Panc1 (cell line): ENCODE measurements around the gene WDR76. TPM values are rescaled to one million over a fixed set of nuclear protein-coding genes. Genes with fewer than 3 reads are reported as not detected.

Experiments
- ATAC-seq: fragments of 200-7000 bp; cut with Tn5 transposase; 2 replicates; pipeline ENCODE4 v1.9.1; 2020; ENCODE audit warnings: mild to moderate bottlenecking, moderate library complexity
- BruUV-seq: library from RNA; stranded (reverse); fragments of 400-500 nt; replicated peaks from 2 replicates; lab custom pipeline; 2021; lab: Mats Ljungman, UMichigan
- CTCF ChIA-PET: fragments of 300-600 bp; sonication (Branson Sonifier 250); formaldehyde crosslinking; loops from one replicate; lab custom pipeline; 2022; ENCODE audit warnings: antibody characterized with exemption; lab: Charles Lee
- POLR2A ChIA-PET: fragments of 300-600 bp; sonication (Branson Sonifier 250); formaldehyde crosslinking; loops from one replicate; lab custom pipeline; 2022; ENCODE audit warnings: antibody characterized with exemption; lab: Charles Lee
- DNase-seq: peaks from one replicate; pipeline ENCODE4 v3.0.0-alpha.2; 2010; ENCODE audit warnings: low read depth, low spot score
- H3K27ac ChIP-seq: 2 replicates; pipeline ENCODE4 v1.5.1; 2011; ENCODE audit warnings: mild to moderate bottlenecking, low read length, inconsistent platforms
- H3K27me3 ChIP-seq: fragments of 200-500 bp; sonication (Bioruptor generic); 2 replicates; pipeline ENCODE4 v1.6.0; 2014; ENCODE audit warnings: low read length, inconsistent platforms; ENCODE audit not compliant: control insufficient read depth, insufficient read depth
- H3K36me3 ChIP-seq: fragments of 200-500 bp; sonication (Bioruptor generic); 2 replicates; pipeline ENCODE4 v1.5.1; 2014; ENCODE audit warnings: inconsistent platforms, mild to moderate bottlenecking, low read length, moderate library complexity; ENCODE audit not compliant: control insufficient read depth, insufficient read depth
- H3K4me1 ChIP-seq: 2 replicates; pipeline ENCODE4 v1.5.1; 2011; ENCODE audit warnings: inconsistent platforms, mild to moderate bottlenecking, low read length, moderate library complexity; ENCODE audit not compliant: control insufficient read depth, insufficient read depth
- H3K4me3 ChIP-seq, 2 experiments: 2 replicates each; pipeline ENCODE4 v1.5.1; 2011 to 2012; ENCODE audit warnings: low read depth in 2 of 2, low read length in 2 of 2, mild to moderate bottlenecking in 2 of 2, inconsistent platforms in 1 of 2, moderate library complexity in 1 of 2
- H3K9me3 ChIP-seq: fragments of 200-500 bp; sonication (Bioruptor generic); 2 replicates; pipeline ENCODE4 v1.5.1; 2014; ENCODE audit warnings: low read depth, mild to moderate bottlenecking, inconsistent platforms, low read length, moderate library complexity; ENCODE audit not compliant: control insufficient read depth, insufficient read depth
- CTCF ChIP-seq: fragments of 450-650 bp; IDR thresholded peaks from 2 replicates; pipeline ENCODE4 v1.5.1; 2017; ENCODE audit warnings: mild to moderate bottlenecking
- POLR2AphosphoS5 ChIP-seq: IDR thresholded peaks from 2 replicates; pipeline ENCODE4 v1.6.1; 2012; ENCODE audit warnings: mild to moderate bottlenecking, low read depth, low read length, moderate library complexity
- SIN3A ChIP-seq: IDR thresholded peaks from 2 replicates; pipeline ENCODE4 v1.6.1; 2012; ENCODE audit warnings: low read depth, mild to moderate bottlenecking, low read length, moderate library complexity, borderline replicate concordance; ENCODE audit not compliant: insufficient read depth
- TCF7L2 ChIP-seq: IDR thresholded peaks from 2 replicates; pipeline ENCODE4 v1.6.1; 2011; ENCODE audit warnings: mild to moderate bottlenecking, low read depth, low read length, inconsistent platforms
- in situ Hi-C: cut with HindIII; loops from 2 replicates; pipeline ENCODE4 v1.10.0; 2016; ENCODE audit warnings: low sequenced_read_pairs, low pct_unique_long_range_greater_than_20kb
- intact Hi-C: fragments of 100-400 bp; cut with micrococcal nuclease; formaldehyde crosslinking; loops from one replicate; pipeline ENCODE4 v1.10.0; 2022; ENCODE audit not compliant: unreplicated experiment
- total RNA-seq: library from RNA; stranded (reverse); gene quantifications from one replicate; pipeline ENCODE4 v1.2.1, GENCODE V29; 2021; ENCODE audit not compliant: unreplicated experiment
- TF ChIP-seq, protein P1 (sequence below), 2 experiments: IDR thresholded peaks; 2 replicates each; pipeline ENCODE4 v1.6.1; 2011 to 2012; ENCODE audit warnings: low read depth in 2 of 2, control low read depth in 1 of 2, low read length in 1 of 2, mild to moderate bottlenecking in 1 of 2, moderate library complexity in 1 of 2; ENCODE audit not compliant: insufficient read depth in 1 of 2

WDR76 gene
- total RNA-seq, 1 experiment from 2014 or later = 40.0 TPM

DNA sequence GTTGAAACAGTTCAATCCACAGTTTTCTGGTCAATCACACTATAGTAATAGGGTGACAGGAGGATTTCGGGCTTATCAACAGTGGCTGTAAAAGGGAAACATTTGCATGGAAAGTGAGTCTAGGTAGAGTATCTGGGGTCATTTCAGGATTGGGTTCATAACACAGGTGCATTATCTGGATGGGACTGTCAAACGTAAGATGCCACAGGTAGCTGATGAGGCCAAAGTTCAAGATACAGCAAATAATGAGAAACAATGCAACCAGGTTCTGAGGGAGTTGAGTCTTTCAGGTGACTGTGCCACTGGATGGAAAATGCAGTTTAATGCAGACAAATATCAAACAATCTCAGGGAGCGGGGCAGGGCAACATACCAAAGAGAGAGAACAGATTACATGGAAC, 62.2 kb downstream of the WDR76 start:
- in situ Hi-C loops = no loop called here
- no peaks in the 10 kb centered on the region for H3K36me3 ChIP-seq
- no peak for ATAC-seq

DNA sequence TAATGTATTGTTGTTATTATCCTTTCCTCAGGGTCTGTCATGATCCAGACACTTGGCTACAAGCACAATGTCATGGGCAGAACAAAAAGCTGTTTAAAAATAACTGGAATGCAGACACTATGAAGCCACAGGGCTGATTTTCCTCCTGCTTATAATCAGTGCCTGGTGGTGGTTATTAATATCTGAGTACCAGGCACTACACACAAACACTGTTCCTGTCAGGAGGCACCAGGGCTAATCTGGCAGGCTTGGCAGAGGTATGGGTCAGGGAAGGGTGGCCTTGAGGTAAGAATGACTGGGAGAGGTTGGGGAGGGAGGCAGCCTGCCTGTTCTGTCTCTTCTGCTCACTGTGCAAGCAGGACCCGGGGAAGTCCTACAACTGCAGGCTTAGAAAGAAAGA, 67.2 kb downstream of the WDR76 start:
- Histone ChIP-seq H3K4me3 (no peak overlapping the region), H3K4me1 (no peaks in the 10 kb centered on the region), H3K27ac (no peak overlapping the region), H3K9me3 (no peaks in the 10 kb centered on the region), H3K27me3 (no peaks in the 10 kb centered on the region), H3K36me3 (no peaks in the 10 kb centered on the region)
- in situ Hi-C loops = no loop called here
- no peak for TF ChIP-seq TCF7L2
- ChIA-PET CTCF (no interaction called here), POLR2A (no interaction called here)
- intact Hi-C loops = no loop called here
- DNase-seq (no peak), ATAC-seq (no peak)
- no TSS peak for BruUV-seq

More for the DNA sequence above, 62.2 kb downstream of the WDR76 start:
- CTCF ChIA-PET = no interaction called here
- Histone ChIP-seq H3K27me3 (no peaks in the 10 kb centered on the region), H3K9me3 (no peaks in the 10 kb centered on the region), H3K4me3 (no peak overlapping the region), H3K27ac (no peak overlapping the region), H3K4me1 (no peaks in the 10 kb centered on the region)
- POLR2A ChIA-PET = no interaction called here
- intact Hi-C loops = no loop called here
- BruUV-seq = no TSS peak
- TF ChIP-seq POLR2AphosphoS5 (no peak), SIN3A (no peak), TCF7L2 (no peak)
- TF ChIP-seq, protein P1, sequence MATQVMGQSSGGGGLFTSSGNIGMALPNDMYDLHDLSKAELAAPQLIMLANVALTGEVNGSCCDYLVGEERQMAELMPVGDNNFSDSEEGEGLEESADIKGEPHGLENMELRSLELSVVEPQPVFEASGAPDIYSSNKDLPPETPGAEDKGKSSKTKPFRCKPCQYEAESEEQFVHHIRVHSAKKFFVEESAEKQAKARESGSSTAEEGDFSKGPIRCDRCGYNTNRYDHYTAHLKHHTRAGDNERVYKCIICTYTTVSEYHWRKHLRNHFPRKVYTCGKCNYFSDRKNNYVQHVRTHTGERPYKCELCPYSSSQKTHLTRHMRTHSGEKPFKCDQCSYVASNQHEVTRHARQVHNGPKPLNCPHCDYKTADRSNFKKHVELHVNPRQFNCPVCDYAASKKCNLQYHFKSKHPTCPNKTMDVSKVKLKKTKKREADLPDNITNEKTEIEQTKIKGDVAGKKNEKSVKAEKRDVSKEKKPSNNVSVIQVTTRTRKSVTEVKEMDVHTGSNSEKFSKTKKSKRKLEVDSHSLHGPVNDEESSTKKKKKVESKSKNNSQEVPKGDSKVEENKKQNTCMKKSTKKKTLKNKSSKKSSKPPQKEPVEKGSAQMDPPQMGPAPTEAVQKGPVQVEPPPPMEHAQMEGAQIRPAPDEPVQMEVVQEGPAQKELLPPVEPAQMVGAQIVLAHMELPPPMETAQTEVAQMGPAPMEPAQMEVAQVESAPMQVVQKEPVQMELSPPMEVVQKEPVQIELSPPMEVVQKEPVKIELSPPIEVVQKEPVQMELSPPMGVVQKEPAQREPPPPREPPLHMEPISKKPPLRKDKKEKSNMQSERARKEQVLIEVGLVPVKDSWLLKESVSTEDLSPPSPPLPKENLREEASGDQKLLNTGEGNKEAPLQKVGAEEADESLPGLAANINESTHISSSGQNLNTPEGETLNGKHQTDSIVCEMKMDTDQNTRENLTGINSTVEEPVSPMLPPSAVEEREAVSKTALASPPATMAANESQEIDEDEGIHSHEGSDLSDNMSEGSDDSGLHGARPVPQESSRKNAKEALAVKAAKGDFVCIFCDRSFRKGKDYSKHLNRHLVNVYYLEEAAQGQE (IDR thresholded peaks at IDR 0.05; ENCODE audit: insufficient read depth in 1 of 2, low read depth in 2 of 2, low read length in 1 of 2) = no peak
- no peak for DNase-seq

GRCh38 chr15:43895586-43895985, 68.8 kb downstream of the WDR76 start:
- no peaks in the 10 kb centered on the region for H3K27me3 ChIP-seq
- BruUV-seq = no TSS peak

More at GRCh38 chr15:43895586-43895985, 68.8 kb downstream of the WDR76 start:
- H3K4me3 ChIP-seq = no peak overlapping the region
- H3K27ac ChIP-seq = no peak overlapping the region
- ATAC-seq = no peak
- in situ Hi-C loops = no loop called here
- H3K4me1 ChIP-seq = no peaks in the 10 kb centered on the region
- intact Hi-C loops = no loop called here
- H3K9me3 ChIP-seq = no peaks in the 10 kb centered on the region
- ChIA-PET CTCF (no interaction called here), POLR2A (no interaction called here)
- TF ChIP-seq, protein P1 (IDR thresholded peaks at IDR 0.05; ENCODE audit: insufficient read depth in 1 of 2, low read depth in 2 of 2, low read length in 1 of 2) = no peak
- no peak for TF ChIP-seq SIN3A
- no peak for TF ChIP-seq CTCF
- no peak for TF ChIP-seq TCF7L2
- TF ChIP-seq POLR2AphosphoS5 = no peak
- H3K36me3 ChIP-seq = no peaks in the 10 kb centered on the region
- no peak for DNase-seq
